Testis (tissue), 2 donors: ENCODE data around the gene NKAIN2.

ENCODE experiments used
- POLR2A ChIP-seq: fragments of 450-650 bp; IDR thresholded peaks from one replicate; pipeline ENCODE4 v1.6.1; 2017; ENCODE audit warnings: antibody characterized with exemption, mild to moderate bottlenecking, moderate library complexity
- TF ChIP-seq, protein P1 (sequence below), 3 experiments: fragments of 450-650 bp in 2 of 3; fragments of 200-600 bp in 1 of 3; sonication (generic) in 1 of 3; IDR thresholded peaks; one replicate each; pipeline ENCODE4 v1.5.1; 2016 to 2019; ENCODE audit warnings: antibody characterized with exemption in 3 of 3, mild to moderate bottlenecking in 2 of 3, moderate library complexity in 1 of 3

GRCh38 chr6:124753562-124754105 lies 950.0 kb downstream of the NKAIN2 start:
- TF ChIP-seq, protein P1, sequence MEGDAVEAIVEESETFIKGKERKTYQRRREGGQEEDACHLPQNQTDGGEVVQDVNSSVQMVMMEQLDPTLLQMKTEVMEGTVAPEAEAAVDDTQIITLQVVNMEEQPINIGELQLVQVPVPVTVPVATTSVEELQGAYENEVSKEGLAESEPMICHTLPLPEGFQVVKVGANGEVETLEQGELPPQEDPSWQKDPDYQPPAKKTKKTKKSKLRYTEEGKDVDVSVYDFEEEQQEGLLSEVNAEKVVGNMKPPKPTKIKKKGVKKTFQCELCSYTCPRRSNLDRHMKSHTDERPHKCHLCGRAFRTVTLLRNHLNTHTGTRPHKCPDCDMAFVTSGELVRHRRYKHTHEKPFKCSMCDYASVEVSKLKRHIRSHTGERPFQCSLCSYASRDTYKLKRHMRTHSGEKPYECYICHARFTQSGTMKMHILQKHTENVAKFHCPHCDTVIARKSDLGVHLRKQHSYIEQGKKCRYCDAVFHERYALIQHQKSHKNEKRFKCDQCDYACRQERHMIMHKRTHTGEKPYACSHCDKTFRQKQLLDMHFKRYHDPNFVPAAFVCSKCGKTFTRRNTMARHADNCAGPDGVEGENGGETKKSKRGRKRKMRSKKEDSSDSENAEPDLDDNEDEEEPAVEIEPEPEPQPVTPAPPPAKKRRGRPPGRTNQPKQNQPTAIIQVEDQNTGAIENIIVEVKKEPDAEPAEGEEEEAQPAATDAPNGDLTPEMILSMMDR (IDR thresholded peaks at IDR 0.05) = no peak
- no peak for TF ChIP-seq POLR2A
